ENCODE measurements around the gene TMEM86A.

DNA sequence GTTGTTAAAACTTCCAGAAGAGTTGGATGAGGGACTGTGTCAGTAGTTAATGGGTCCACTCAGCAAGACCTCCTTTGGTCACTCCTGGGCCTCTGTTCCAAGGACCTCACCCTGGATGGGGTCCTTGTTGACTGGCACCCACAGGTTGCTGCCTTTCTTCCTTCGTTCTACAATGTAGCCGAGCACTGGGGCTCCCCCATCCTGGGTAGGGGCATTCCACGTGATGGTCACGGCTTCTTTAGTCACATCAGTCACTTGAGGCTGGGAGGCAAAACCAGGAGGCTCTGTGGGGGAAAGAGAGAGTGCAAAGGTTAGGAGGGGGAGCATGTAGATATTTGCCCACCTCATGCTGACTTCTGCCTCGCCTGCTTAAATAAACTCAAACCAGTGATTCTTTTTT is 12.0 kb downstream of the TMEM86A start:
- TF ChIP-seq, protein P1, sequence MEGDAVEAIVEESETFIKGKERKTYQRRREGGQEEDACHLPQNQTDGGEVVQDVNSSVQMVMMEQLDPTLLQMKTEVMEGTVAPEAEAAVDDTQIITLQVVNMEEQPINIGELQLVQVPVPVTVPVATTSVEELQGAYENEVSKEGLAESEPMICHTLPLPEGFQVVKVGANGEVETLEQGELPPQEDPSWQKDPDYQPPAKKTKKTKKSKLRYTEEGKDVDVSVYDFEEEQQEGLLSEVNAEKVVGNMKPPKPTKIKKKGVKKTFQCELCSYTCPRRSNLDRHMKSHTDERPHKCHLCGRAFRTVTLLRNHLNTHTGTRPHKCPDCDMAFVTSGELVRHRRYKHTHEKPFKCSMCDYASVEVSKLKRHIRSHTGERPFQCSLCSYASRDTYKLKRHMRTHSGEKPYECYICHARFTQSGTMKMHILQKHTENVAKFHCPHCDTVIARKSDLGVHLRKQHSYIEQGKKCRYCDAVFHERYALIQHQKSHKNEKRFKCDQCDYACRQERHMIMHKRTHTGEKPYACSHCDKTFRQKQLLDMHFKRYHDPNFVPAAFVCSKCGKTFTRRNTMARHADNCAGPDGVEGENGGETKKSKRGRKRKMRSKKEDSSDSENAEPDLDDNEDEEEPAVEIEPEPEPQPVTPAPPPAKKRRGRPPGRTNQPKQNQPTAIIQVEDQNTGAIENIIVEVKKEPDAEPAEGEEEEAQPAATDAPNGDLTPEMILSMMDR (IDR thresholded peaks at IDR 0.05), result no peak
- TF ChIP-seq POLR2A (IDR thresholded peaks at IDR 0.05), result no peak
